Naive thymus-derived CD8-positive, alpha-beta T cell (primary cell): ENCODE measurements around the gene EHD2. TPM values are rescaled to one million over a fixed set of nuclear protein-coding genes. Genes with fewer than 3 reads are reported as not detected.
"Not testable (repeated sequence)": the region's sequence is repeated elsewhere in the genome, so short reads cannot be mapped to it uniquely, and the experiment has no call there.

Experiments
- ATAC-seq, 2 donors: fragments of 150-1000 bp; cut with Tn5 transposase in 1 of 2; sonication (Bioruptor Pico), chemical (Tn5 transposase) in 1 of 2; 1 replicate in 1 of 2; 2 replicates in 1 of 2; pipeline ENCODE4 v1.10.0; 2021; ENCODE audit warnings: mild to moderate bottlenecking in 2 of 2, moderate library complexity in 2 of 2
- POLR2A ChIA-PET: fragments of 350-600 bp; sonication (Branson Sonifier 250); formaldehyde crosslinking; loops from one replicate; lab custom pipeline; 2021; ENCODE audit warnings: antibody characterized with exemption; lab: Charles Lee
- DNase-seq, 10 donors: peaks; one replicate each; pipeline versions ENCODE4 v3.0.0 to v3.0.0-alpha.2; 2020 to 2022
- H3K27ac Mint-ChIP-seq, 10 donors: one replicate each; pipeline ENCODE4 v1.8.0; 2020 to 2022; ENCODE audit warnings: mild to moderate bottlenecking in 10 of 10, mixed read lengths in 10 of 10, moderate library complexity in 4 of 10, inconsistent platforms in 1 of 10
- H3K27me3 Mint-ChIP-seq, 5 donors: one replicate each; pipeline ENCODE4 v1.8.0; 2021 to 2022; ENCODE audit warnings: mixed read lengths in 5 of 5
- H3K36me3 Mint-ChIP-seq, 3 donors: one replicate each; pipeline ENCODE4 v1.8.0; 2020 to 2022; ENCODE audit warnings: mixed read lengths in 3 of 3, mild to moderate bottlenecking in 2 of 3, inconsistent platforms in 1 of 3
- H3K4me1 Mint-ChIP-seq, 4 donors: one replicate each; pipeline ENCODE4 v1.8.0; 2021 to 2022; ENCODE audit warnings: mixed read lengths in 4 of 4
- H3K4me3 Mint-ChIP-seq, 10 donors: one replicate each; pipeline ENCODE4 v1.8.0; 2020 to 2022; ENCODE audit warnings: mild to moderate bottlenecking in 10 of 10, mixed read lengths in 10 of 10, moderate library complexity in 6 of 10, inconsistent platforms in 1 of 10
- H3K9me3 Mint-ChIP-seq, 9 donors: one replicate each; pipeline ENCODE4 v1.8.0; 2020 to 2022; ENCODE audit warnings: mixed read lengths in 9 of 9, mild to moderate bottlenecking in 3 of 9, inconsistent platforms in 1 of 9, moderate library complexity in 1 of 9
- polyA plus RNA-seq, 3 donors: library from polyadenylated mRNA; unstranded; fragments of 300-500 nt; fragmentation: Illumina TruSeq; gene quantifications; one replicate each; pipeline ENCODE4 v1.2.3, GENCODE V29; 2021
- total RNA-seq, 8 experiments: library from RNA in 2 of 8; stranded (reverse) in 2 of 8; gene quantifications; one replicate each; pipeline ENCODE4 v1.2.3 and lab custom pipeline; 2021 to 2026

The EHD2 gene
- total and polyA plus RNA-seq, 5 experiments from 2014 or later = not detected

GRCh38 chr19:47745010-47745901, 32.0 kb downstream of the EHD2 start, which contains the start of gene NOP53:
TSS of gene NOP53 (plus strand) at chr19:47745546. CDS start at chr19:47745560, 14 bp downstream.
- Mint-ChIP-seq H3K4me1 (peaks cover 17 to 54% (median 42%) of the 10 kb centered on the region in 4 donors), H3K36me3 (peaks cover 2 to 33% (median 9%) of the 10 kb centered on the region in 3 donors), H3K9me3 (no peaks in the 10 kb centered on the region), H3K4me3 (peak within 1 kb of the TSS; percentile 97 to 100 (median 99)), H3K27me3 (peaks cover 0 to 2% (median 0%) of the 10 kb centered on the region in 5 donors), H3K27ac (peak within 1 kb of the TSS; percentile 99 to 100 (median 100))
- POLR2A ChIA-PET = interaction anchor here (0.5 to 1.7 kb wide), 8 partner anchors 20 to 457 kb away, joined by 3 to 9 read pairs (median 4); partner anchors contain the start of genes KPTN and SELENOW
- ATAC-seq (peak; percentile 81 to 84), DNase-seq (peak; percentile 92 to 99 (median 96))

- not testable (repeated sequence) for H3K27me3 Mint-ChIP-seq, DNase-seq, ATAC-seq, H3K9me3 Mint-ChIP-seq
- peaks cover 17 to 56% (median 46%) of the 10 kb centered on the region in 4 donors for H3K4me1 Mint-ChIP-seq
- peak overlapping the region in 9 of 10 donors; percentile 99 to 100 (median 100) for H3K27ac Mint-ChIP-seq
- POLR2A ChIA-PET = interaction anchor here (0.8 to 1.7 kb wide), 4 partner anchors 10 to 262 kb away, joined by 3 to 9 read pairs (median 6); partner anchors contain the start of genes KPTN and SELENOW
- peak overlapping the region; percentile 97 to 100 (median 99) for H3K4me3 Mint-ChIP-seq
- peaks cover 2 to 41% (median 9%) of the 10 kb centered on the region in 3 donors for H3K36me3 Mint-ChIP-seq
These were observed 32.9 kb downstream of the EHD2 start for GRCh38 chr19:47746129-47746528.

GRCh38 chr19:47749326-47749725, 36.1 kb downstream of the EHD2 start:
- Mint-ChIP-seq H3K4me1 (peaks cover 15 to 67% (median 54%) of the 10 kb centered on the region in 4 donors), H3K4me3 (peak overlapping the region; percentile 57 to 83 (median 72)), H3K27me3 (peaks cover 0 to 2% (median 0%) of the 10 kb centered on the region in 5 donors), H3K27ac (peak overlapping the region; percentile 33 to 86 (median 70)), H3K36me3 (peaks cover 9 to 72% (median 11%) of the 10 kb centered on the region in 3 donors), H3K9me3 (no peaks in the 10 kb centered on the region)
- ATAC-seq (no peak), DNase-seq (no peak)
- POLR2A ChIA-PET = interaction anchor here (1.2 kb wide), 1 partner anchor 233 kb away, joined by 3 read pairs; no protein-coding TSS in a partner anchor

GRCh38 chr19:47750752-47751151, 37.5 kb downstream of the EHD2 start:
- DNase-seq (no peak), ATAC-seq (no peak)
- H3K4me1 Mint-ChIP-seq = peaks cover 11 to 61% (median 44%) of the 10 kb centered on the region in 4 donors
- H3K27ac Mint-ChIP-seq = peak overlapping the region in 1 of 10 donors; percentile 53
- no peaks in the 10 kb centered on the region for H3K27me3 Mint-ChIP-seq
- H3K36me3 Mint-ChIP-seq = peaks cover 9 to 72% (median 11%) of the 10 kb centered on the region in 3 donors
- POLR2A ChIA-PET = interaction anchor here (0.6 kb wide), 1 partner anchor 27 kb away, joined by 4 read pairs; no protein-coding TSS in a partner anchor
- H3K9me3 Mint-ChIP-seq = no peaks in the 10 kb centered on the region
- peak overlapping the region in 3 of 10 donors; percentile 4 to 49 (median 13) for H3K4me3 Mint-ChIP-seq

- Mint-ChIP-seq H3K4me1 (peaks cover 11 to 52% (median 39%) of the 10 kb centered on the region in 4 donors), H3K27ac (peak overlapping the region in 7 of 10 donors; percentile 35 to 84 (median 49)), H3K4me3 (peak overlapping the region in 3 of 10 donors; percentile 15 to 51 (median 48)), H3K9me3 (no peaks in the 10 kb centered on the region), H3K27me3 (no peaks in the 10 kb centered on the region), H3K36me3 (peaks cover 9 to 85% (median 9%) of the 10 kb centered on the region in 3 donors)
- peak in 3 of 10 donors; percentile 30 to 46 (median 45) for DNase-seq
- ATAC-seq = peak; percentile 48 to 69
- POLR2A ChIA-PET = interaction anchor here (0.7 kb wide), 1 partner anchor 11 kb away, joined by 3 read pairs; no protein-coding TSS in a partner anchor
These were observed 39.4 kb downstream of the EHD2 start for GRCh38 chr19:47752440-47753211.

GRCh38 chr19:47754206-47755064, 41.2 kb downstream of the EHD2 start:
- peak overlapping the region in 2 of 10 donors; percentile 46 to 80 for H3K27ac Mint-ChIP-seq
- H3K27me3 Mint-ChIP-seq = no peaks in the 10 kb centered on the region
- ATAC-seq (no peak), DNase-seq (no peak)
- H3K36me3 Mint-ChIP-seq = peaks cover 4 to 86% (median 18%) of the 10 kb centered on the region in 3 donors
- no peaks in the 10 kb centered on the region for H3K9me3 Mint-ChIP-seq
- POLR2A ChIA-PET = no interaction called here
- H3K4me3 Mint-ChIP-seq = peak overlapping the region in 1 of 10 donors; percentile 39
- peaks cover 5 to 36% (median 24%) of the 10 kb centered on the region in 4 donors for H3K4me1 Mint-ChIP-seq

GRCh38 chr19:47755065-47755761, 42.0 kb downstream of the EHD2 start:
- ATAC-seq = no peak
- Mint-ChIP-seq H3K4me1 (peaks cover 5 to 32% (median 17%) of the 10 kb centered on the region in 4 donors), H3K27me3 (no peaks in the 10 kb centered on the region), H3K27ac (peak overlapping the region in 1 of 10 donors; percentile 71), H3K36me3 (peaks cover 4 to 80% (median 18%) of the 10 kb centered on the region in 3 donors), H3K9me3 (no peaks in the 10 kb centered on the region), H3K4me3 (no peak overlapping the region)
- POLR2A ChIA-PET = interaction anchor here (1.5 kb wide), 1 partner anchor 9 kb away, joined by 3 read pairs; no protein-coding TSS in a partner anchor
- DNase-seq = no peak

GRCh38 chr19:47755762-47756626, 42.8 kb downstream of the EHD2 start:
- no peaks in the 10 kb centered on the region for H3K27me3 Mint-ChIP-seq
- POLR2A ChIA-PET = interaction anchor here (1.5 kb wide), 1 partner anchor 10 kb away, joined by 3 read pairs; no protein-coding TSS in a partner anchor
- DNase-seq (no peak), ATAC-seq (no peak)
- H3K9me3 Mint-ChIP-seq = no peaks in the 10 kb centered on the region
- H3K36me3 Mint-ChIP-seq = peaks cover 4 to 73% (median 18%) of the 10 kb centered on the region in 3 donors
- peak overlapping the region in 2 of 10 donors; percentile 3 to 73 for H3K27ac Mint-ChIP-seq
- no peak overlapping the region for H3K4me3 Mint-ChIP-seq
- H3K4me1 Mint-ChIP-seq = peaks cover 5 to 28% (median 14%) of the 10 kb centered on the region in 4 donors

GRCh38 chr19:47756627-47756929, 43.4 kb downstream of the EHD2 start:
- DNase-seq (no peak), ATAC-seq (no peak)
- Mint-ChIP-seq H3K36me3 (peaks cover 4 to 68% (median 18%) of the 10 kb centered on the region in 3 donors), H3K4me1 (peaks cover 5 to 22% (median 12%) of the 10 kb centered on the region in 4 donors), H3K9me3 (no peaks in the 10 kb centered on the region), H3K27ac (peak overlapping the region in 2 of 10 donors; percentile 3 to 71), H3K27me3 (no peaks in the 10 kb centered on the region), H3K4me3 (no peak overlapping the region)
- POLR2A ChIA-PET = interaction anchor here (1.5 kb wide), 1 partner anchor 10 kb away, joined by 3 read pairs; no protein-coding TSS in a partner anchor
